ENCODE measurements around the gene SLC6A11. TPM values are rescaled to one million over a fixed set of nuclear protein-coding genes. Genes with fewer than 3 reads are reported as not detected.

SLC6A11 gene
- polyA plus RNA-seq, 2 of the 4 experiments (the other 2 are of a cell fraction), result 0.03 TPM

- DNase-seq (ENCODE audit: low read depth in 1 of 2, low spot score in 1 of 2), result no peak
- Histone ChIP-seq H3K27ac (no peak overlapping the region), H3K9me3 (peaks cover 4% of the 10 kb centered on the region; the same call in 1 of the 3 replicates), H3K4me1 (peaks cover 2% of the 10 kb centered on the region; the same call in 2 of the 3 replicates), H3K4me2 (no peak overlapping the region), H3K4me3 (no peak overlapping the region)
- POLR2A ChIA-PET, result no interaction called here
- 55% methylated on average over 9 of the region's 10 CpGs for WGBS (ENCODE audit: missing lambda C conversion rate)
- ATAC-seq, result no peak
- FAIRE-seq, result no peak
- TF ChIP-seq NFE2L2 (conservative IDR thresholded peaks at IDR 0.05; ENCODE audit: low read length) (no peak), REST (IDR thresholded peaks at IDR 0.05) (no peak), MAFK (IDR thresholded peaks at IDR 0.05; ENCODE audit: partially characterized antibody) (no peak), RNF2 (IDR thresholded peaks at IDR 0.05; ENCODE audit: borderline replicate concordance, low read depth) (no peak), KDM1A (IDR thresholded peaks at IDR 0.05; ENCODE audit: low read depth) (no peak), JUNB (IDR thresholded peaks at IDR 0.05) (no peak), TFCP2L1 (CRISPR knock-in tag; IDR thresholded peaks at IDR 0.05) (no peak), POLR2AphosphoS2 (conservative IDR thresholded peaks at IDR 0.05; ENCODE audit: low read length) (no peak), KDM5A (IDR thresholded peaks at IDR 0.05) (no peak), HOXB13 (CRISPR knock-in tag; IDR thresholded peaks at IDR 0.05; ENCODE audit: low read depth) (no peak), NR3C1 (IDR thresholded peaks at IDR 0.05) (no peak), MYC (IDR thresholded peaks at IDR 0.05; ENCODE audit: borderline replicate concordance, low read length) (no peak), RARB (CRISPR knock-in tag; IDR thresholded peaks at IDR 0.05) (no peak), JUN (IDR thresholded peaks at IDR 0.05) (no peak), BCL3 (IDR thresholded peaks at IDR 0.05) (no peak), E2F6 (IDR thresholded peaks at IDR 0.05; ENCODE audit: borderline replicate concordance, low read depth) (no peak), CEBPB (IDR thresholded peaks at IDR 0.05) (no peak)
- CTCF ChIA-PET, result interaction anchor here (0.5 to 2.6 kb wide), 5 partner anchors 13 to 678 kb away, joined by 3 to 11 read pairs (median 4); no protein-coding TSS in a partner anchor
Measured at GRCh38 chr3:10977892-10978510, 162.0 kb downstream of the SLC6A11 start.

DNA sequence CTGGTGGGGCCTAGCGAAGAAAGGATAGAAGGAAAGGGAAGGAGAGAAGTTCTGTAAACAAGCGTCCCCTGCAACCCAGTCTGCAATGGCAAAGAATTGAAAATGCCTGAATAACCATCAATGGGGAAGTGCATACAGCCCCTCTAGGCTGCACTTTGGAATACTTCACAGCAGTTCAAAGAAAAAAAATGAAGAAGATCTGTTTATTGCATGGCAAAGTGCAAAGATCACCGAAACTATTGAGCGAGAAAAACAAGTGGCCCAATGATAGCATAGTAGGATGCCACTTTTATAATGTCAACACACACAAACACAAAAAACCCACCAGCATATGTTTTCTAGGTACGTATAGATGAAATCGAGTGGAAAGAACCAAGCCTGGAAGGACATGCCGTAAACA, 162.9 kb downstream of the SLC6A11 start:
- Histone ChIP-seq H3K4me1 (peaks cover 4% of the 10 kb centered on the region; the same call in 2 of the 3 replicates), H3K9me3 (peaks cover 4% of the 10 kb centered on the region; the same call in 1 of the 3 replicates), H3K4me2 (no peak overlapping the region), H3K4me3 (no peak overlapping the region), H3K27ac (no peak overlapping the region)
- DNase-seq (ENCODE audit: low read depth in 1 of 2, low spot score in 1 of 2), result no peak
- WGBS (ENCODE audit: missing lambda C conversion rate), result 80% methylated on average over 7 of the region's 7 CpGs
- ATAC-seq, result no peak
- ChIA-PET CTCF (interaction anchor here (1.0 to 2.6 kb wide), 2 partner anchors 81 to 427 kb away, joined by 3 to 11 read pairs; no protein-coding TSS in a partner anchor), POLR2A (no interaction called here)
- TF ChIP-seq ZNF302 (CRISPR knock-in tag; IDR thresholded peaks at IDR 0.05), result no peak
- TF ChIP-seq FOSL2 (IDR thresholded peaks at IDR 0.05), result no peak
- no peak for TF ChIP-seq FOSL2 (CRISPR knock-in tag; IDR thresholded peaks at IDR 0.05)
- TF ChIP-seq BCL3 (IDR thresholded peaks at IDR 0.05), result no peak
- FAIRE-seq, result no peak
